Neural progenitor cell (in vitro differentiated cells): ENCODE results near the gene WIPF3. TPM values are rescaled to one million over a fixed set of nuclear protein-coding genes. Genes with fewer than 3 reads are reported as not detected.

Experiments
- DNase-seq: peaks from one replicate; pipeline ENCODE4 v3.0.0-alpha.2; 2016; ENCODE audit warnings: low spot score
- H2AFZ ChIP-seq: fragments of 200-600 bp; sonication (generic); replicated peaks from 2 replicates; pipeline ENCODE4 v1.6.1; 2016; ENCODE audit warnings: antibody characterized with exemption
- H3F3A ChIP-seq: fragments of 200-600 bp; sonication (generic); 2 replicates; pipeline ENCODE4 v1.6.1; 2016; ENCODE audit warnings: antibody characterized with exemption, low read depth
- H3K27ac ChIP-seq: fragments of 200-600 bp; sonication (generic); 2 replicates; pipeline ENCODE4 v1.5.1; 2016; ENCODE audit warnings: mild to moderate bottlenecking
- H3K27me3 ChIP-seq: fragments of 200-600 bp; sonication (generic); 2 replicates; pipeline ENCODE4 v1.6.1; 2016; ENCODE audit warnings: mild to moderate bottlenecking, moderate library complexity
- H3K36me3 ChIP-seq: fragments of 200-600 bp; sonication (generic); 2 replicates; pipeline ENCODE4 v1.5.1; 2016
- H3K4me1 ChIP-seq: fragments of 200-600 bp; sonication (generic); 2 replicates; pipeline ENCODE4 v1.6.1; 2016; ENCODE audit warnings: mixed run types
- H3K4me2 ChIP-seq: fragments of 200-600 bp; sonication (generic); 2 replicates; pipeline ENCODE4 v1.6.1; 2016
- H3K4me3 ChIP-seq: fragments of 200-600 bp; sonication (generic); 2 replicates; pipeline ENCODE4 v1.5.1; 2016
- H3K79me2 ChIP-seq: fragments of 200-600 bp; sonication (generic); 2 replicates; pipeline ENCODE4 v1.6.1; 2016; ENCODE audit warnings: low read depth
- H3K9ac ChIP-seq: fragments of 200-600 bp; sonication (generic); 2 replicates; pipeline ENCODE4 v1.6.1; 2016
- H3K9me3 ChIP-seq: fragments of 200-600 bp; sonication (generic); 2 replicates; pipeline ENCODE4 v1.5.1; 2016; ENCODE audit warnings: low read depth
- H4K20me1 ChIP-seq: fragments of 200-600 bp; sonication (generic); 2 replicates; pipeline ENCODE4 v1.6.1; 2016; ENCODE audit warnings: low read depth
- H3K27ac Mint-ChIP-seq: 3 replicates; pipeline ENCODE4 v1.8.0; 2021; ENCODE audit warnings: mixed read lengths
- H3K27me3 Mint-ChIP-seq: 2 replicates; pipeline ENCODE4 v1.8.0; 2022; ENCODE audit warnings: low read depth, mild to moderate bottlenecking, inconsistent platforms, moderate library complexity, mixed read lengths; ENCODE audit not compliant: insufficient read depth
- H3K36me3 Mint-ChIP-seq: 3 replicates; pipeline ENCODE4 v1.8.0; 2021; ENCODE audit warnings: mixed read lengths
- H3K4me1 Mint-ChIP-seq: 3 replicates; pipeline ENCODE4 v1.8.0; 2021; ENCODE audit warnings: mixed read lengths
- H3K4me3 Mint-ChIP-seq: 3 replicates; pipeline ENCODE4 v1.8.0; 2021; ENCODE audit warnings: mild to moderate bottlenecking, moderate library complexity, mixed read lengths
- H3K9me3 Mint-ChIP-seq: 3 replicates; pipeline ENCODE4 v1.8.0; 2020; ENCODE audit warnings: mixed read lengths
- CTCF ChIP-seq: fragments of 200-600 bp; sonication (generic); IDR thresholded peaks from 2 replicates; pipeline ENCODE4 v1.5.1; 2017; ENCODE audit warnings: antibody characterized with exemption, mild to moderate bottlenecking
- EZH2 ChIP-seq: fragments of 200-600 bp; sonication (generic); IDR thresholded peaks from 2 replicates; pipeline ENCODE4 v1.6.1; 2017; ENCODE audit warnings: antibody characterized with exemption, mild to moderate bottlenecking, moderate library complexity
- EZH2phosphoT487 ChIP-seq: fragments of 200-600 bp; sonication (generic); IDR thresholded peaks from 2 replicates; pipeline ENCODE4 v1.6.1; 2017; ENCODE audit warnings: antibody characterized with exemption
- total RNA-seq: library from RNA; depleted of rRNA; stranded (reverse); fragments of >200 nt; gene quantifications from 2 replicates; pipeline ENCODE4 v1.2.3, GENCODE V29; 2015; ENCODE audit warnings: low replicate concordance

The WIPF3 gene
- total RNA-seq, 1 donor from 2014 or later, result 5.2 TPM

DNA sequence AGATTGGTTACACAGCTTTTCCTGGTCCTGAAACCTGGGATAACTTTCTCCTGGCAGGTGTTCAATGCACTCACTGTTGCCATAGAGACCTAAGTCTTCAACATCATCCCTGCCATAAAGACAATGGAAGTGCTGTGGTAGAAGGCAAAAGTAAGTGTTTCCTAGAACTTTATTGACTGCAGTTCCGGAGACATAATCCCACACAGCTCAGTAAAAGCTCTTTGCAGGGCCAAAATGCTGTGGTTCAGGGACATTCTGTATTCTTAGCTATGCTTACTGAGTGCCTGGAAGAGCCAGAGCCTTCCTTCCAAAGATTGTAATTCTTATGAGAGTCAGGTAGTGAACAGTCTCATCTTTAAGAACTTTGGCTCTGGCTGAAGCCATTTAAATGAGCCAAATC is 5.3 kb downstream of the WIPF3 start:
- Mint-ChIP-seq H3K4me1 (peaks cover 11% of the 10 kb centered on the region), H3K27me3 (peaks cover 15% of the 10 kb centered on the region), H3K36me3 (no peaks in the 10 kb centered on the region), H3K27ac (no peak overlapping the region), H3K9me3 (no peaks in the 10 kb centered on the region), H3K4me3 (no peak overlapping the region)
- Histone ChIP-seq H3K4me3 (no peak overlapping the region), H3K4me2 (no peak overlapping the region), H3K27ac (no peak overlapping the region), H3F3A (peaks cover 14% of the 10 kb centered on the region), H3K9ac (no peak overlapping the region), H3K79me2 (no peaks in the 10 kb centered on the region), H4K20me1 (peaks cover 8% of the 10 kb centered on the region), H3K36me3 (no peaks in the 10 kb centered on the region), H3K9me3 (no peaks in the 10 kb centered on the region), H3K27me3 (peaks cover 22% of the 10 kb centered on the region), H3K4me1 (peaks cover 28% of the 10 kb centered on the region), H2AFZ (no peak overlapping the region)
- no peak for TF ChIP-seq CTCF
- no peak for TF ChIP-seq EZH2phosphoT487
- TF ChIP-seq EZH2, result no peak
- DNase-seq, result peak; percentile 15

GRCh38 chr7:29812185-29812876 is 6.0 kb downstream of the WIPF3 start:
- H3K27ac Mint-ChIP-seq, result no peak overlapping the region
- TF ChIP-seq EZH2phosphoT487 (no peak), CTCF (no peak), EZH2 (no peak)
- H3K79me2 ChIP-seq, result no peaks in the 10 kb centered on the region
- no peak overlapping the region for H3K9ac ChIP-seq
- no peaks in the 10 kb centered on the region for H3K9me3 Mint-ChIP-seq
- H3K4me1 ChIP-seq, result peaks cover 23% of the 10 kb centered on the region
- no peak overlapping the region for H3K4me3 Mint-ChIP-seq
- H3K36me3 ChIP-seq, result no peaks in the 10 kb centered on the region
- no peak overlapping the region for H3K4me3 ChIP-seq
- H4K20me1 ChIP-seq, result peaks cover 8% of the 10 kb centered on the region
- no peak overlapping the region for H2AFZ ChIP-seq
- H3K4me1 Mint-ChIP-seq, result peaks cover 11% of the 10 kb centered on the region
- H3K36me3 Mint-ChIP-seq, result no peaks in the 10 kb centered on the region
- peaks cover 7% of the 10 kb centered on the region for H3F3A ChIP-seq
- DNase-seq, result no peak
- H3K27me3 ChIP-seq, result peaks cover 15% of the 10 kb centered on the region
- H3K27me3 Mint-ChIP-seq, result peaks cover 11% of the 10 kb centered on the region
- H3K4me2 ChIP-seq, result no peak overlapping the region
- no peak overlapping the region for H3K27ac ChIP-seq
- no peaks in the 10 kb centered on the region for H3K9me3 ChIP-seq

GRCh38 chr7:29815181-29816105 is 9.1 kb downstream of the WIPF3 start:
- Histone ChIP-seq H2AFZ (no peak overlapping the region), H3K9ac (no peak overlapping the region), H3K4me3 (no peak overlapping the region), H3F3A (no peaks in the 10 kb centered on the region), H3K79me2 (no peaks in the 10 kb centered on the region), H3K9me3 (no peaks in the 10 kb centered on the region), H3K36me3 (no peaks in the 10 kb centered on the region), H3K27ac (no peak overlapping the region), H3K4me2 (no peak overlapping the region), H3K4me1 (peaks cover 13% of the 10 kb centered on the region), H3K27me3 (no peaks in the 10 kb centered on the region), H4K20me1 (no peaks in the 10 kb centered on the region)
- DNase-seq, result no peak
- peaks cover 5% of the 10 kb centered on the region for H3K4me1 Mint-ChIP-seq
- H3K4me3 Mint-ChIP-seq, result no peak overlapping the region
- H3K27me3 Mint-ChIP-seq, result no peaks in the 10 kb centered on the region
- H3K36me3 Mint-ChIP-seq, result no peaks in the 10 kb centered on the region
- no peak overlapping the region for H3K27ac Mint-ChIP-seq
- no peaks in the 10 kb centered on the region for H3K9me3 Mint-ChIP-seq
- TF ChIP-seq EZH2phosphoT487 (no peak), EZH2 (no peak), CTCF (no peak)
